ENCODE results near the gene CAND2. TPM values are rescaled to one million over a fixed set of nuclear protein-coding genes. Genes with fewer than 3 reads are reported as not detected.

CAND2 gene
- total and polyA plus RNA-seq, 2 donors (not counting 1 experiment from before 2014, with no cell fraction given): 2.5 to 16.7 TPM

- DNase-seq (ENCODE audit: low read depth in 2 of 2): no peak
- H3K9ac ChIP-seq (ENCODE audit: insufficient read depth, low read length): no peak overlapping the region
- H3K4me2 ChIP-seq (ENCODE audit: extremely low read depth, insufficient read depth, low read length): no peak overlapping the region
These were observed 2.2 kb downstream of the CAND2 start for GRCh38 chr3:12798559-12799179.

GRCh38 chr3:12799525-12800440 is 3.3 kb downstream of the CAND2 start:
- no peak overlapping the region for H2AFZ ChIP-seq (ENCODE audit: low read length)
- no peak overlapping the region for H3K4me2 ChIP-seq (ENCODE audit: extremely low read depth, insufficient read depth, low read length)
- DNase-seq (ENCODE audit: low read depth in 2 of 2): no peak
- no peaks in the 10 kb centered on the region for H4K20me1 ChIP-seq (ENCODE audit: control insufficient read depth, extremely low read depth, insufficient read depth, low read length)
- H3K4me1 ChIP-seq (ENCODE audit: control insufficient read depth, extremely low read depth, insufficient read depth, low read length): no peaks in the 10 kb centered on the region
- H3K9ac ChIP-seq (ENCODE audit: insufficient read depth, low read length): no peak overlapping the region
- no peaks in the 10 kb centered on the region for H3K79me2 ChIP-seq (ENCODE audit: control insufficient read depth, insufficient read depth, low read length)
- no peaks in the 10 kb centered on the region for H3K27me3 ChIP-seq (ENCODE audit: control insufficient read depth, insufficient read depth, low read length)
- no peak overlapping the region for H3K27ac ChIP-seq (ENCODE audit: insufficient read depth, low read length)
- H3K4me3 ChIP-seq (replicated peaks in 1 of 4; ENCODE audit: control extremely low read depth in 1 of 4, insufficient read depth in 1 of 4, low read depth in 3 of 4, low read length in 4 of 4): no peak overlapping the region
- no peak for TF ChIP-seq EZH2 (IDR thresholded peaks at IDR 0.05; ENCODE audit: low read length, missing control alignments)
- TF ChIP-seq, protein P1, sequence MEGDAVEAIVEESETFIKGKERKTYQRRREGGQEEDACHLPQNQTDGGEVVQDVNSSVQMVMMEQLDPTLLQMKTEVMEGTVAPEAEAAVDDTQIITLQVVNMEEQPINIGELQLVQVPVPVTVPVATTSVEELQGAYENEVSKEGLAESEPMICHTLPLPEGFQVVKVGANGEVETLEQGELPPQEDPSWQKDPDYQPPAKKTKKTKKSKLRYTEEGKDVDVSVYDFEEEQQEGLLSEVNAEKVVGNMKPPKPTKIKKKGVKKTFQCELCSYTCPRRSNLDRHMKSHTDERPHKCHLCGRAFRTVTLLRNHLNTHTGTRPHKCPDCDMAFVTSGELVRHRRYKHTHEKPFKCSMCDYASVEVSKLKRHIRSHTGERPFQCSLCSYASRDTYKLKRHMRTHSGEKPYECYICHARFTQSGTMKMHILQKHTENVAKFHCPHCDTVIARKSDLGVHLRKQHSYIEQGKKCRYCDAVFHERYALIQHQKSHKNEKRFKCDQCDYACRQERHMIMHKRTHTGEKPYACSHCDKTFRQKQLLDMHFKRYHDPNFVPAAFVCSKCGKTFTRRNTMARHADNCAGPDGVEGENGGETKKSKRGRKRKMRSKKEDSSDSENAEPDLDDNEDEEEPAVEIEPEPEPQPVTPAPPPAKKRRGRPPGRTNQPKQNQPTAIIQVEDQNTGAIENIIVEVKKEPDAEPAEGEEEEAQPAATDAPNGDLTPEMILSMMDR (conservative IDR thresholded peaks at IDR 0.05 in 1 of 2, IDR thresholded peaks at IDR 0.05 in 1 of 2; ENCODE audit: low read depth in 1 of 2, low read length in 2 of 2): no peak
- H3K36me3 ChIP-seq (ENCODE audit: control insufficient read depth, insufficient read depth, low read length): no peaks in the 10 kb centered on the region
- H3K9me3 ChIP-seq (ENCODE audit: control insufficient read depth, insufficient read depth, low read depth, low read length): no peaks in the 10 kb centered on the region

More at GRCh38 chr3:12798559-12799179, 2.2 kb downstream of the CAND2 start:
- TF ChIP-seq, protein P1 (conservative IDR thresholded peaks at IDR 0.05 in 1 of 2, IDR thresholded peaks at IDR 0.05 in 1 of 2; ENCODE audit: low read depth in 1 of 2, low read length in 2 of 2): no peak
- TF ChIP-seq EZH2 (IDR thresholded peaks at IDR 0.05; ENCODE audit: low read length, missing control alignments): no peak
- Histone ChIP-seq H3K79me2 (ENCODE audit: control insufficient read depth, insufficient read depth, low read length) (no peaks in the 10 kb centered on the region), H3K9me3 (ENCODE audit: control insufficient read depth, insufficient read depth, low read depth, low read length) (no peaks in the 10 kb centered on the region), H3K36me3 (ENCODE audit: control insufficient read depth, insufficient read depth, low read length) (no peaks in the 10 kb centered on the region), H4K20me1 (ENCODE audit: control insufficient read depth, extremely low read depth, insufficient read depth, low read length) (no peaks in the 10 kb centered on the region), H3K4me1 (ENCODE audit: control insufficient read depth, extremely low read depth, insufficient read depth, low read length) (no peaks in the 10 kb centered on the region), H2AFZ (ENCODE audit: low read length) (no peak overlapping the region), H3K27me3 (ENCODE audit: control insufficient read depth, insufficient read depth, low read length) (no peaks in the 10 kb centered on the region), H3K27ac (ENCODE audit: insufficient read depth, low read length) (no peak overlapping the region), H3K4me3 (replicated peaks in 1 of 4; ENCODE audit: control extremely low read depth in 1 of 4, insufficient read depth in 1 of 4, low read depth in 3 of 4, low read length in 4 of 4) (no peak overlapping the region)

- H3K27ac ChIP-seq (ENCODE audit: insufficient read depth, low read length): no peak overlapping the region
- no peak for DNase-seq (ENCODE audit: low read depth in 2 of 2)
- no peak overlapping the region for H2AFZ ChIP-seq (ENCODE audit: low read length)
- no peaks in the 10 kb centered on the region for H4K20me1 ChIP-seq (ENCODE audit: control insufficient read depth, extremely low read depth, insufficient read depth, low read length)
- TF ChIP-seq EZH2 (IDR thresholded peaks at IDR 0.05; ENCODE audit: low read length, missing control alignments): no peak
- TF ChIP-seq, protein P1 (conservative IDR thresholded peaks at IDR 0.05 in 1 of 2, IDR thresholded peaks at IDR 0.05 in 1 of 2; ENCODE audit: low read depth in 1 of 2, low read length in 2 of 2): no peak
- H3K9me3 ChIP-seq (ENCODE audit: control insufficient read depth, insufficient read depth, low read depth, low read length): no peaks in the 10 kb centered on the region
- no peak overlapping the region for H3K9ac ChIP-seq (ENCODE audit: insufficient read depth, low read length)
- H3K27me3 ChIP-seq (ENCODE audit: control insufficient read depth, insufficient read depth, low read length): no peaks in the 10 kb centered on the region
- no peaks in the 10 kb centered on the region for H3K4me1 ChIP-seq (ENCODE audit: control insufficient read depth, extremely low read depth, insufficient read depth, low read length)
- H3K4me3 ChIP-seq (replicated peaks in 1 of 4; ENCODE audit: control extremely low read depth in 1 of 4, insufficient read depth in 1 of 4, low read depth in 3 of 4, low read length in 4 of 4): no peak overlapping the region
- H3K79me2 ChIP-seq (ENCODE audit: control insufficient read depth, insufficient read depth, low read length): no peaks in the 10 kb centered on the region
- no peaks in the 10 kb centered on the region for H3K36me3 ChIP-seq (ENCODE audit: control insufficient read depth, insufficient read depth, low read length)
- H3K4me2 ChIP-seq (ENCODE audit: extremely low read depth, insufficient read depth, low read length): no peak overlapping the region
These were observed 6.9 kb downstream of the CAND2 start for GRCh38 chr3:12803371-12803770.

Measured in fibroblast of lung (primary cell).